Measurements from ENCODE around the gene CD44. TPM values are rescaled to one million over a fixed set of nuclear protein-coding genes. Genes with fewer than 3 reads are reported as not detected.

The CD44 gene
- total RNA-seq, 1 experiment from 2014 or later = 61.4 TPM

DNA sequence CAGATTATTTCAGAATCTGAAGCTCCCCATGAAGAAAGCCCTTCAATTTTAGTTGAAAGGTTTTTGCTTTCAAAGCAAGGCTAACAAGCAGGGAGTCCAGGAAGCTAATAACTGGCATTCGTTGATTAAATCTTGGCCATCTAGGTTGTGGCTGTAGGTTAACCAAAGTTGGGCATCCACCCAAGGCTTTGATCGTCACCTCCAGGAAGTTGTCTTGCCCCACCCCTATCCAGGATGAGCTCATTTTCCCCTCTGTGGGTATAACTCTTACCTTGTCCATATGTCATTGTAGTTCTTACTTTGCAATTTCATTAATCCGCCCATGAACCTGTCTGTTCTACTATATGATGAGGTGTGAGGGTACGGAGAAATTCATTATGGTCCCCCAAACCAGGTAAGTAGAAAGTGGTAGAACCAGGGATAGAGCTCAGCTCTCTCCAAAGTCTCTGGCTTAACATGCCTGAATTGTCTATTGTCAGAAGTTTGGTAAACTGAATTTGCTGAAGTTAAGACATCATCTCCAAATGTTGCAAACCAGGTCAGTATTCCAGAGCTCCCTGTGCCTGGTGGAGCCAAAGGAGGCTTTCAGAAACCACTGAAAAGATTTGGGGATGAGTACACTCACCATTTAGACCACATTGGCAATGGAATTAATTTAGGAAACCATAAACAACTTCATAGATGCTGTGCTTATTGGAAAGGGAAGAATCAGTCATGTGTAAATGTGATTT, 97.1 kb downstream of the CD44 start:
- no peak for DNase-seq
- Mint-ChIP-seq H3K4me3 (ENCODE audit: unreplicated experiment) (no peak overlapping the region), H3K4me1 (ENCODE audit: low read depth, unreplicated experiment) (peaks cover 8% of the 10 kb centered on the region), H3K27me3 (ENCODE audit: insufficient read depth, unreplicated experiment) (no peaks in the 10 kb centered on the region), H3K9me3 (ENCODE audit: unreplicated experiment) (no peaks in the 10 kb centered on the region), H3K27ac (ENCODE audit: unreplicated experiment) (no peak overlapping the region), H3K36me3 (ENCODE audit: insufficient read depth, unreplicated experiment) (no peaks in the 10 kb centered on the region)
- ChIA-PET POLR2A (no interaction called here), CTCF (no interaction called here)
- BruUV-seq (replicated peaks) = no TSS peak
- intact Hi-C loops (cut with micrococcal nuclease; ENCODE audit: unreplicated experiment) = loop anchor here (5.0 kb wide), 2 partner anchors 84 to 156 kb away; no protein-coding TSS in a partner anchor
- Histone ChIP-seq H3K27me3 (replicated peaks; ENCODE audit: control insufficient read depth, insufficient read depth, low read length) (no peaks in the 10 kb centered on the region), H3K4me1 (peaks cover 4% of the 10 kb centered on the region; the same call in 1 of the 2 replicates), H3K4me3 (ENCODE audit: low read depth, low read length) (no peak overlapping the region), H3K36me3 (ENCODE audit: control insufficient read depth, insufficient read depth, low read length) (no peaks in the 10 kb centered on the region), H3K9me3 (no peaks in the 10 kb centered on the region)
- TF ChIP-seq, protein P1, sequence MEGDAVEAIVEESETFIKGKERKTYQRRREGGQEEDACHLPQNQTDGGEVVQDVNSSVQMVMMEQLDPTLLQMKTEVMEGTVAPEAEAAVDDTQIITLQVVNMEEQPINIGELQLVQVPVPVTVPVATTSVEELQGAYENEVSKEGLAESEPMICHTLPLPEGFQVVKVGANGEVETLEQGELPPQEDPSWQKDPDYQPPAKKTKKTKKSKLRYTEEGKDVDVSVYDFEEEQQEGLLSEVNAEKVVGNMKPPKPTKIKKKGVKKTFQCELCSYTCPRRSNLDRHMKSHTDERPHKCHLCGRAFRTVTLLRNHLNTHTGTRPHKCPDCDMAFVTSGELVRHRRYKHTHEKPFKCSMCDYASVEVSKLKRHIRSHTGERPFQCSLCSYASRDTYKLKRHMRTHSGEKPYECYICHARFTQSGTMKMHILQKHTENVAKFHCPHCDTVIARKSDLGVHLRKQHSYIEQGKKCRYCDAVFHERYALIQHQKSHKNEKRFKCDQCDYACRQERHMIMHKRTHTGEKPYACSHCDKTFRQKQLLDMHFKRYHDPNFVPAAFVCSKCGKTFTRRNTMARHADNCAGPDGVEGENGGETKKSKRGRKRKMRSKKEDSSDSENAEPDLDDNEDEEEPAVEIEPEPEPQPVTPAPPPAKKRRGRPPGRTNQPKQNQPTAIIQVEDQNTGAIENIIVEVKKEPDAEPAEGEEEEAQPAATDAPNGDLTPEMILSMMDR (IDR thresholded peaks at IDR 0.05; ENCODE audit: insufficient read depth in 1 of 2, low read depth in 1 of 2, low read length in 1 of 2, severe bottlenecking in 1 of 2, unreplicated experiment in 1 of 2) = no peak

DNA sequence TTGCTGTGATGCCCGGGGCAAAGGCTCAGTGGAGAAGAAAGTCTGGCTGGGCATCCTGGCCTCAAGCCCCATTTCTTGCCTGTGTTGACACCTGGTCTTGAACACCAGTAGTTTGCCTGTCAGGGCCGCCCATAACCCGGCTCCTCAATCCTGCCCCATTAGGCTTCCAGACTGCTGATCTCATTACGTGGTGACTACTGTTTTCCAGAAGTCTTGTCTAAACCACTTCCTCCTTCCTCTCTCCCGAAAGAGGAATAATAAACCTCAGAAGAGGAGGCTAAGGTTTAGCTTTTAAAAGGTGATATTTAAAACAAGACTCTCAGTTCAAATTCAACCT, 97.7 kb downstream of the CD44 start:
- Histone ChIP-seq H3K4me3 (ENCODE audit: low read depth, low read length) (no peak overlapping the region), H3K9me3 (no peaks in the 10 kb centered on the region), H3K36me3 (ENCODE audit: control insufficient read depth, insufficient read depth, low read length) (no peaks in the 10 kb centered on the region), H3K4me1 (peaks cover 4% of the 10 kb centered on the region; the same call in 1 of the 2 replicates), H3K27me3 (replicated peaks; ENCODE audit: control insufficient read depth, insufficient read depth, low read length) (no peaks in the 10 kb centered on the region)
- ChIA-PET CTCF (no interaction called here), POLR2A (no interaction called here)
- DNase-seq = no peak
- BruUV-seq (replicated peaks) = no TSS peak
- H3K9me3 Mint-ChIP-seq (ENCODE audit: unreplicated experiment) = no peaks in the 10 kb centered on the region
- H3K27me3 Mint-ChIP-seq (ENCODE audit: insufficient read depth, unreplicated experiment) = no peaks in the 10 kb centered on the region
- no peaks in the 10 kb centered on the region for H3K36me3 Mint-ChIP-seq (ENCODE audit: insufficient read depth, unreplicated experiment)
- intact Hi-C loops (cut with micrococcal nuclease; ENCODE audit: unreplicated experiment) = loop anchor here (5.0 kb wide), 2 partner anchors 84 to 156 kb away; no protein-coding TSS in a partner anchor
- H3K4me1 Mint-ChIP-seq (ENCODE audit: low read depth, unreplicated experiment) = peaks cover 8% of the 10 kb centered on the region
- TF ChIP-seq, protein P1 (IDR thresholded peaks at IDR 0.05; ENCODE audit: insufficient read depth in 1 of 2, low read depth in 1 of 2, low read length in 1 of 2, severe bottlenecking in 1 of 2, unreplicated experiment in 1 of 2) = no peak
- H3K27ac Mint-ChIP-seq (ENCODE audit: unreplicated experiment) = no peak overlapping the region
- H3K4me3 Mint-ChIP-seq (ENCODE audit: unreplicated experiment) = no peak overlapping the region

DNA sequence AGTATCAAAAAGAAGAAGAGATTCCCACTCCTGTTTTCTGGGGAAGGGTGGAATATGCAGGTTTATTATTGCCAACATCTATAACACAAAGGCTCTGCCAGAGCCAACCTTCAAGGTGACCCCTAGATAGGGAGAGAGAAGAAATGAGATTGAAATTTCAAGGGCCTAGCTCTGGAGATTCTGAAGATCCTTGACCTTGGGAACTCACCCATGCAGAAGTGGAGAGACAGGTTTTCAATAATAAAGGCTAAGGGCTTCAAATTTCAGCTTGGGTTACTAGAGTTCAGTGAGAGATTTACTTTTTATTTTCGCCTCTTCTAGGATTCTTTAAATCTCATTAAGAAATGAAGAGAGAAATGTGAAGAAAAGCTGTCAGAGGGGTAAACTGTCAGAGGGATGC, 98.4 kb downstream of the CD44 start:
- Histone ChIP-seq H3K4me1 (peaks cover 4% of the 10 kb centered on the region; the same call in 1 of the 2 replicates), H3K9me3 (no peaks in the 10 kb centered on the region), H3K36me3 (ENCODE audit: control insufficient read depth, insufficient read depth, low read length) (no peaks in the 10 kb centered on the region), H3K4me3 (ENCODE audit: low read depth, low read length) (no peak overlapping the region), H3K27me3 (replicated peaks; ENCODE audit: control insufficient read depth, insufficient read depth, low read length) (no peaks in the 10 kb centered on the region)
- intact Hi-C loops (cut with micrococcal nuclease; ENCODE audit: unreplicated experiment) = loop anchor here (5.0 kb wide), 2 partner anchors 85 to 155 kb away; no protein-coding TSS in a partner anchor
- Mint-ChIP-seq H3K27ac (ENCODE audit: unreplicated experiment) (peak overlapping the region; percentile 11), H3K9me3 (ENCODE audit: unreplicated experiment) (no peaks in the 10 kb centered on the region), H3K4me1 (ENCODE audit: low read depth, unreplicated experiment) (peaks cover 8% of the 10 kb centered on the region), H3K36me3 (ENCODE audit: insufficient read depth, unreplicated experiment) (no peaks in the 10 kb centered on the region), H3K27me3 (ENCODE audit: insufficient read depth, unreplicated experiment) (no peaks in the 10 kb centered on the region), H3K4me3 (ENCODE audit: unreplicated experiment) (no peak overlapping the region)
- no TSS peak for BruUV-seq (replicated peaks)
- TF ChIP-seq, protein P1 (IDR thresholded peaks at IDR 0.05; ENCODE audit: insufficient read depth in 1 of 2, low read depth in 1 of 2, low read length in 1 of 2, severe bottlenecking in 1 of 2, unreplicated experiment in 1 of 2) = no peak
- CTCF ChIA-PET = no interaction called here
- POLR2A ChIA-PET = no interaction called here
- DNase-seq = no peak

Measured in Caco-2 (cell line).